NCI-H1092 treated with DMSO at 0.1 percent for 48 hours (cell line): ENCODE data around the gene INHBB.
"Not testable (repeated sequence)": the region's sequence is repeated elsewhere in the genome, so short reads cannot be mapped to it uniquely, and the experiment has no call there.

ENCODE experiments used
- DNase-seq: peaks from one replicate; lab custom pipeline; 2025; lab: John Stamatoyannopoulos, UW

The INHBB gene

DNA sequence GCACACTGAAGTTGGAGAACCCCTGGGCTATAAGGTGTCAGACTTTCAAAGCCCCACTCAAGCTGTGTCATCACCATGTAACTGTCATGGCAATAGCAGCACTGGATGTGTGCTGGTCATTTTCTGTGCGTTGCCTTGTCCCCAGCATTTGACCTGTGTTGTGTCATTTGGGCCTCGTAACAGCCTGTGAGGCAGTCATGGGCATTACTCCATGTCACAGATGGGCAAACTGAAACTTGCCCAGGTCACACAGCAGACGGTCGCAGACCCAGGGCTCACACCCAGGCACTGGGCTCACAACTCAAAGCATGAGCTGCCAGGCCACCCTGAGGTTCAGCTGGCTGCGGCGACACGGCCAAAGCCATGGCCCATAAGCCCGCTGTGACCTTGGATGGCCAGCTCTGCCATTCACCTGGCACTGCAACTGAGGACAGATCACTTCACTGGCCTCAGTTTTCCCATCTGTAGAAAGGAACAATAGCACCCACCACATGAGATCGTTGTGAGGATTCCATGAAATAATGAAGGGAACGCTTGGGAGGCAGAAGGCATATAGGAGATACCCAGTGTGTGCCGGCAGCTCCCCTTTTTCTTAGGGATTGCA, 36.7 kb downstream of the INHBB start:
- no peak for DNase-seq

GRCh38 chr2:120383191-120383590, 37.3 kb downstream of the INHBB start:
- DNase-seq: no peak

DNA sequence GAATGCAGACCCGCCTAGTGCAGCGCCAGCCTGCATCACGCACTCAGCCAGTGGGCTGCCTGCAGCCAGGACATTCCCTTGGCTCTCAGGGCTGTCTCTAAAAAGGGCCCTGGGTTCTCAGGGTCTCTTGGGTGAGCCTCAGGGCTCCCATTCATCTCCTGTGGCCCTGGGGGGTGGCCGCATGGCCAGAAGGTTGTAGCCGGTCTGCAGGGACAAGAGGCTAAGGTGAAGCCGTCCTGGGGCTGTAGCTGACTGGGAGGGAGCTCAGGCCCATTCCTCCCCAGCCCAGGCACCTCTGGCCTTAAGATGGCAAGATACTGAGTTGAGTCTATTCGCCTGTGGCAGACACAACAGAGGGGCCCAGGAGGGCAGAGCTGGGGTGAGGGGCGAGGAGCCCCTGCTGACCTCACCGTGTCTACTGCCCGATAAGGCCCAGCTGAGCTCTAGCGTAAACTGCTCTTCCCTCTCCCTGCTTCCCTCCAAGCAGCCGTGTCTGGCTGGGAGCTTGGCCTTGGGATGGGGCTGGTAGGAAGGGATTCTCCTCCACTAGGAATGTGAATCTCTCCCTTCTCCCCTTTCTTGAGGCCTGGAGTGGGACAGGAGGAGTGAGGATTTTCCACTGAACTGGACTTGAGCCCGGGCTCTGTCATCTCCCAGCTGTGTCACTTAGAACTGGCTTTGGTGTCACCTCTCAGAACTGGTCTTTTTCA, 37.9 kb downstream of the INHBB start:
- no peak for DNase-seq

DNA sequence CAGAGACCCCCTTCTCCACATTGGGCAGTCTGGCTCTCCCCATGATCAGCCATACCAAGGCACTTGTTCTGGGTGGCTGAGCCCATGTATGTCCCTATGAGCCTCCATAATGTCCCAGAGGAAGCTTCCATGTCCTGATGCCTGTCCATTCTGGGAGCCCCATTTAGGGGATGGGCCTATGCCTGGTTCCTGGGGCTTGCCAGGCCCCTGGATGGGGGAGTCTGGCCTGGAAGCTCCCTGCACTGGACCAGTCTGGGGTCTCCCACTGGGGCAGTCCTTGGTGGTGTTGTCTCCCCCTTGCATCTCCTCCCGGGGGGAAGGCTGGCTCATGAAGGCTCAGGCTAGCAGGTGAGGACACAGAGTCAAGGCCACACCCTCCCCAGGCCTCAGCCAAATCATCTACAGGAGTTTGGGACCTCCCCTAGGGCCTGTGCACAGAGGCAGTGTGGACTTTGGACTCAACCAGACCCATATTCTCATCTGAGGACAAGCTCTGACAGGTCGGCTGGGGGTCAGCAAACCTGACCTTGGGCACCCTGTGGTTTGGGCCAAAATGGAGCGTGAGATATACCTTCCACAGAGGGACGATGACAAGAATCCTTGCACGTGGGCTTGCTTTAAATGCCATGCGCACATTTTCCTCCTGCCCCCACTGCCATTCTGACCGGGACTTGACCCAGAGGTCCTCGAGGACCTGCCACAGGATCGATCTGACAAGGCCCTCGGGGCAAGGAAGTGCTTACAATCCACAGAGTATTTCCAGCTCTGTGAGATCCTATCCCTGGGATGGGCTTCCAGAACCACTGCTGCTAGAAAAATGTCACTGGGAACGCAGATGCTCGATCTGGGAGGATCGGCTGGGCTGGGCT, 38.8 kb downstream of the INHBB start:
- DNase-seq: no peak

- no peak for DNase-seq
These were observed 39.6 kb downstream of the INHBB start for GRCh38 chr2:120385355-120386127.

GRCh38 chr2:120388222-120389035, 42.5 kb downstream of the INHBB start:
- no peak for DNase-seq

- no peak for DNase-seq
These were observed 43.1 kb downstream of the INHBB start for GRCh38 chr2:120389036-120389391.

DNA sequence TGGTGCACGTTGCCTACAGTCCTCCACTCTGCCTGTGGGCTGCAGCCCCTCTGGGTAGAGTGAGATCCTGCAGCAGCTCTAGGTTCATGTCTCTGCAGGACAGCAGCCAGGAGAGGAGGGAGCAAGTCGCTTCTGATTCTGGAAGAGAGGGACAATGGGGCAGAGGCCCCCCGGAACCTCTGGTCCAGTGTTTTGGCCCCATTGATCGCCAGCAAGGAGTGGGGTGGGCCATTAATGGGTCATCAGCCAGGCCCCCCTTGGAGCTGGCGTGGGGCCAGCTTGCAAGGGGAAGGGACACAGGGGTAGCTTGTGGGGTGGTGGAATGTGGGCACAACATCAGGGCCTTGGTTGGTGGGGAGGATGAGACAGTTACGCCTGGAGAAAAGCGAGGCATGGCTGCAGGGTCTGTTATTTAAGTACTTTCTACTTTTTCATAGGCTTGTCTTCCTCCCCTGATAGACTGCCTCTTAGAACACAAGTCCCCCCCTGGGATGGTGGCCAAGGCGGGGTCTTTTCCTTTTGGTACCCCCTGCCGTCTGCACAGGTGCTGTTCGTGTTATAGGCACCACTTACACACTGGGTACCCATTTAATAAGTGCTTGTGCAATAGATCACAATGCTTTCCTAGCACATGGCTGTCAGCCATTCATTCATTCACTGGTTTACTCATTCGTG, 44.6 kb downstream of the INHBB start:
- no peak for DNase-seq

DNA sequence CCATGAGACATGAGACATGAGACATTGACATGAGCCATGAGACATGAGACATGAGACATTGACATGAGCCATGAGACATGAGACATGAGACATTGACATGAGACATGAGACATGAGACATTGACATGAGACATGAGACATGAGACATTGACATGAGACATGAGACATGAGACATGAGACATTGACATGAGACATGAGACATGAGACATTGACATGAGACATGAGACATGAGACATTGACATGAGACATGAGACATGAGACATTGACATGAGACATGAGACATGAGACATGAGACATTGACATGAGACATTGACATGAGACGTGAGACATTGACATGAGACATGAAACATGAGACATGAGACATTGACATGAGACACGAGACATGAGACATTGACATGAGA, 45.4 kb downstream of the INHBB start:
- not testable (repeated sequence) for DNase-seq

DNA sequence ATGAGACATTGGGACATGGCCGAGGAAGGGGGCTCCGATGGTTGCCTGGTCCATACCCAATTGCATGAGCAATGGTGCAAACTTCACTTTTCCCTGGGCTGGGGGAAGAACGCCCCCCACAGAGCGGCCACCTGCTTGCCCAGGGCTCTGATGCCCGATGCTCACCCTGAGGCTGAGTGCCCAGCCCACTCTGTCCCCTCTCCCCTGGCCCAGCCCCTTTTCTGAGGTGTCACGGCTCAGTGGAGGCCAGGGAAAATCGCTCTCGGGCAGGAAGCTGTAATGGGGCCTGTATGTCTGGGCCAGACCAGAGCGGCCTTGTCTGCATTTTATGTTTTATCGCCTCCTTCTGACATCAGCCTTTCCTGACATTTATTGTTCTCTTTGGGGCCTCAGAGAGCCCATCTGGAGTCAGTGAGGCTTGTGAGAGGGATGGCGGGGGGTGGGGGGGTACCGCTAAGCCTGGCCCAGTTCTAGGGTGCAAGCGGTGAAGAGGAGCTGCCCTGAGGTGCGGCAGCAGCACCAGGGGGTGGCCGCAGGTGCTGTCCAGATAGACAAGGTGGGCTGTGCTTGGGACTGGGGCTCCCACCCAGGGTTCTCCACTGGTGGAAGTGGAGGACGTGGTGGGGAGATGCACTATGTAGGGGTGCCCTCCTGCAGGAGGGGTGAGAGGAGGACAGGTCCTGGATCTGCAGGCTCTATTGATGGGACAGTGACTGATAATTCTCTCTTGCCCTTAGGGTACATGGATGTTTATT, 46.2 kb downstream of the INHBB start:
- no peak for DNase-seq

GRCh38 chr2:120392923-120393322, 47.0 kb downstream of the INHBB start:
- no peak for DNase-seq

DNA sequence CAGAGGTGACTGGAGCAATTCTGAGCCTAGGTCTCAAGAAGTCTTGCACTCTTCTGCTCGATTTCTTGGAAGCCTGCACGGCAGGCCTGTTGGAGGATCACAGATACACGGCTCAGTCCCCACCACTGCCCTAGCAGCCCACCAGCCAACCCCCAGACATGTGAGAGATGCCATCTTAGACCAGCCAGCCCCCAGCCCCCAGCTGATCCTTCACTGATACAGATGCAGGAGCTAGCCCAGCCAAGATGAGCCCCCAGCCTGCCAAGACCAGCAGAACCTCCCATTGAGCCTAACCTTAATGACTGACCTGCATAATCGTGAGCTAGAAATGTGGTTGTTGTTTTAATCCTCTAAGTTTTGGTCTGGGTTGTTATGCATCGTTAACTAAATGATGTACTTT, 47.5 kb downstream of the INHBB start:
- DNase-seq: no peak

- no peak for DNase-seq
These were observed 48.8 kb downstream of the INHBB start for GRCh38 chr2:120394764-120395163.

GRCh38 chr2:120395221-120396012, 49.5 kb downstream of the INHBB start:
- DNase-seq: no peak

DNA sequence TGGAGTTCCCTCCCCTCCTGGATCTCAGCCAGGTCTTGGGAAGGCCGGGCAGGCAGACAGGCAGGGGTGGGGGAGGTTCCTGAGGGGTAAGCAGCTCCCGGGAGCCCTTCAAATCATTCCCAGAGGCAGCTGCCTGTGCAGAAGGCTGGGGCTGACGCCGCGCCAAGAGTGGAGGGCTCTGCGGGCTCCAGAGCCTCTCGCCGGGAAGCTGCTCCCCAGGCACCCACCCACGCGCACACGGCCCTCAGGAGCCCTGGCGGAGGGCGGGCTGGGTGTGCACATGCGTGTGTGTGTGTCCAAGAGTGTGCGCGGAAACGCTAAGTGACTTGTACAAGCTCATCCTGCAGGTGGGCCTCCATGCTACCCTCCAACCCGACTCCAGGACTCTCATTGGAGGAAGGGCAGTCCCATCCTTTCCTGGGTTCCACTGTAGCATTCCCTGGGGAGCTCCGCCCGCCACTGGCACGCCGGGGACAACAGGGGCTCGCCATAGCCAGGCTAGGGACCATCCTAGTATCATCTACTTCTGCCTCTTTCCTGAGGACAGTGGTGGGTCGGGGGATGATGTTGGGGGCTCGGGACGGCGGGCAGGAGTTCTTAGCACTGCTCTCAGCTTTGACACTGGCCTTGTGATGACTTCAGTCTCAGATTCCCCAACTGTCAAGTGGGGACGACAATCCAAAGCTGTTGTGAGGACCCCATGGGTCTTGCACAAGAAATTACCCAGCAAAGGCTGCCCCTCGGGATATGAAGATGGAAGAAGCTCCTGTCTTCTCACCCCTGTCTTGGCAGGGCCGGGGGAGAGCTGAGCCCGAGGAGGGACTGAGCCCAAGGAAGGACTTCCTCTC, 50.3 kb downstream of the INHBB start:
- DNase-seq: peak; percentile 64

- DNase-seq: no peak
These were observed 51.2 kb downstream of the INHBB start for GRCh38 chr2:120396861-120397811.
